Measurements from ENCODE around the gene BAHD1.

Gene BAHD1

GRCh38 chr15:40424483-40425115 is 16.2 kb upstream of the BAHD1 start:
- no peak for DNase-seq (ENCODE audit: low read depth in 2 of 2, low spot score in 1 of 2)

DNA sequence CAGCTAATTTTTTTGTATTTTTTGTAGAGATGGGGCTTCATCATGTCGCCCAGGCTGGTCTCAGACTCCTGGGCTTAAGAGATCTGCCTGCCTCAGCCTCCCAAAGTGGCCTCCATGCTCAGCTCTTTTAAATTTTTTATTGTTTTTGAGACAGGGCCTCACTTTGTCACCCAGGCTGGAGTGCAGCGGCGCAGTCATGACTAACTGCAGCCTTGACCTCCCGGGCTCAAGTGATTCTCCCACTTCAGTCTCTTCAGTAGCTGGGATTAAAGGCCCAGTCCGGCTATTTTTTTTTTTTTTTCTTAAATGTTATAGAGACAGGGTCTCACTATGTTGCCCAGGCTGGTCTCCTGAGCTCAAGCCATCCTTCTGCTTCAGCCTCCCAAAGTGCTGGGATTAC is 15.1 kb upstream of the BAHD1 start:
- no peak for DNase-seq (ENCODE audit: low read depth in 2 of 2, low spot score in 1 of 2)

GRCh38 chr15:40427188-40427587 is 13.6 kb upstream of the BAHD1 start:
- DNase-seq (ENCODE audit: low read depth in 2 of 2, low spot score in 1 of 2) = no peak

DNA sequence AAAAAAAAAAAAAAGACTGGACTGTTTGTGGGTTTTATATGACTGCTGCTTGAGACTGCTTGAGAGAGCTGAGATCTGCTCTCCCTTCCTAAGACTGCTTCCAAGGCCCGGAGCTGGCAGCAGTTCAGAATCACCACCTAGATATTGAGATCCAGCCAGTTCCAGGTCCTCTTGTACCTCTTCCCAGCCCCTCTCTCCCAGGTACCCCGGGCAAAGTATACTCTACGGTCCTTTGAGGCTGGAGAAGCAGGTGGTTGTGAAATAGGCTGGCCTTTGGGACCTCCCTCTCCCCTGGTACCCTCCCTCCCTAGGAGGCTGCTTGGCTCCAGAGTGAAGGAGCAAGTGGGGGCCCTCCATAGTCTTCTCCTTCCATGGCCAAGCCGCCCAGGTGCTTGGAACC is 12.6 kb upstream of the BAHD1 start:
- no peak for DNase-seq (ENCODE audit: low read depth in 2 of 2, low spot score in 1 of 2)

DNA sequence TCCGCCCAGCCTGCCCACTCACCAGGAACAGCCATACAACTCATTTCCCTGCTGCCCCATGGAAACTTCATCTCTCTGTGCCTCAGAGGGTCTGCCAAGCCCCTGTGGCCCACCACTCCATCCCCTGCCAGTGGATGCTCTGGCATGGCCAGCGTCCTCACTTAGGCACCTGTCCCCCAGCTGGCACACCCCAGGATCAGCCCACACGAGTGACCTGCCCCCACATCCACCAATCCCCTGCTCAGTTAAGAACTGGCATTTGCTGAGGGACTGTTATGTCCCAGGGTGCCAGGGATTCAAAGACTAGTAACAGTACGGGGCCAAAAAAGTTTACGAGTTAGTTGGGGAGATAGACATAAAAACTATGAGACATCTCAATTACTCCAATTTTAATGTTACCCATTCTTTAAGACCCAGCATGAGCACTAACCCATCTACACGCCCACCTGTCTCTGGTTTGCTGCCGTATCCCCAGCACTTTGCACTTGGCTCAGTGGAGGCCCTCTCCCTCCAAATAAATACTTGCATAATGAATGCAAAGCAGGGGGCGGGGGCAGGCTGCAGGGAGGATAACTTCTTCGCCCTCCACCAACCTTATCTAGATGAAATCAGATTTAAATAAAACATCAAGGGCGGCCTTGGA is 11.6 kb upstream of the BAHD1 start:
- DNase-seq (ENCODE audit: low read depth in 2 of 2, low spot score in 1 of 2) = no peak

DNA sequence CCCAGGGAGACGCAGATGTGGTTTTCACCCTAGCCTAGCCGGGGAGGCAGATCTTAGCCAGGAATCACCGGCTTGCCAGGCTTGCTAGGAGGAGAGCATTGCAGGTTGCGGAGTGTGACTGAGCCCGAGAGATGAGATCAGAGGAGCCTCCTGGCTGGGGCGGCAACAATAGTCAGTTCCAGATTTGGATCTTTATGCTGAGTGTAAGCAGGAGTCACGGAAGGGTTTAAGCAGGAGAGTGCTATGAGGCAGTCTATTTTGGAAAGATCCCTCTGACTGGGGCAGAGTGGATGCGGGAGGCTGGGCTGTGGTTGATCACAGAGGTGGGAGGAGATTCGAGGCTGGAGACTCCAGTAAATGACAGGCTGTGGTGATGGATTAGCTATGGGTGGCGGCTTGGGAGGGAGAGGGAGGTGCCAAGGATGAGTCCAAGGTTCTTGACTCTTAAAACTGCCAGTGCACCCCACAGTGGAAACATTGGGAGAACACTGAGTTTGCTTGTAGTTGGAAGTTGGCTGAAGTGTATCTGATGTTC is 10.4 kb upstream of the BAHD1 start:
- DNase-seq (ENCODE audit: low read depth in 2 of 2, low spot score in 1 of 2) = no peak

- DNase-seq (ENCODE audit: low read depth in 2 of 2, low spot score in 1 of 2) = no peak
Observed at GRCh38 chr15:40435023-40435709, 5.6 kb upstream of the BAHD1 start.

DNA sequence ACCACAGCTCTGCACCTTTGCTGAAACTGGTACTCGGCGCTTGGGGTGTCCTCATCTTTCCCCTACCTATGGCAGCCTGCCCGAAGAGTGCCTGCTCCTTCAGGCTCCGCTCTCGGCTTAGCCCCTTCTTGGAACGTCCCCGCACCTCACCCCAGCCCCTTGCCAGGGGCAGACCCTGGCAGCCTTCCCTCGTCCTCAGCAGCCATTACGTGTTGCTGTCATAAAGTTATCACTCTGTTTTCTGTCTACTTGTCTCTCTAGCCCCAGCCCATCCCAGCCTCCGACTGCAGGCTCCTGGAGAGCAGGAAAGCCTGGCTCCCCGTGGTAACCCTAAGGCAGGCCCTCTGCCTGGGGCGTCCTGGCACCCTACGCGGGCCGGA is 5.1 kb upstream of the BAHD1 start:
- no peak for DNase-seq (ENCODE audit: low read depth in 2 of 2, low spot score in 1 of 2)

- DNase-seq (ENCODE audit: low read depth in 2 of 2, low spot score in 1 of 2) = no peak
Observed at GRCh38 chr15:40436116-40436891, 4.4 kb upstream of the BAHD1 start.

DNA sequence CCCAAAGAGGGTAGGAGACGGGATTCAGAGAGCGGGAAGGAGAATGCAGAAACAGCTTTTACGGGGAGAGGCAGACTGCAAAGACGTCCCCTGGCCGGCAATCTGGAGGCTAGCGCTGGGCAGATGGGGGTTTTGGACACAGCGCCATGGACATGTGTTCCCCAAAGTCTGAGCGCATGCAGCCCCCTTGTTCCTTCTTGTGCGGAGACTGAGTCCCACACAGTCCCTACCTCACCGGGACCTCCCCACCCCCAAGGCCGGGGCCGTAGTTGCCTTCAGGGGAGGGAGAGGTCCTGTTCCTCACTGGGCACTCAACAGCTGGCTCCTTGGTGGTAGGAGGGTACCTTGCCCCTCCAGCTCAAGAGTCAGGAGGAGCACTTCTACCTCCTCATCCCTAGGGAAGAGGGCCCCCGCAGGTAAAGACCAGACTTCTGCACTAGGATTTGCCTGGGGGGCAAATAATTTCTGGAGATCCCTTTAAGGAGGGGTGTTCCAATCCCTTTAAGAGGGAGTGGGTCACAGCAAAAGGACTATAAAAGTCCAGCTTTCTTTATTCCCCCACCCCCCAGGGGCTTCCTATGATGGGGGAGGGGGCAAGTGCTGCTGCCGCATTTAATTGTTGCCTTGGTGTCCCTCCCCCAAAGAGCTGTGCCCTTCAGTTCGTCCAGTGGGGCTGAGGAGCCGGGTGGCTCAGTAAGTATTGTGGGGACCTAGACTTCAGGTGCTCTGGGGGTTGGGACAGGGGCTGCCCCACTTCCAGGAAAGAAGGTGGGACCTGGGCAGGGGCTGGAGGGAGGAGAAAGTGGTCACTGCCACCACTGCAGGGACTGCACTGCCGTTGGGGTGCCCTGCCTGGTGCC is 3.6 kb upstream of the BAHD1 start:
- no peak for DNase-seq (ENCODE audit: low read depth in 2 of 2, low spot score in 1 of 2)

DNA sequence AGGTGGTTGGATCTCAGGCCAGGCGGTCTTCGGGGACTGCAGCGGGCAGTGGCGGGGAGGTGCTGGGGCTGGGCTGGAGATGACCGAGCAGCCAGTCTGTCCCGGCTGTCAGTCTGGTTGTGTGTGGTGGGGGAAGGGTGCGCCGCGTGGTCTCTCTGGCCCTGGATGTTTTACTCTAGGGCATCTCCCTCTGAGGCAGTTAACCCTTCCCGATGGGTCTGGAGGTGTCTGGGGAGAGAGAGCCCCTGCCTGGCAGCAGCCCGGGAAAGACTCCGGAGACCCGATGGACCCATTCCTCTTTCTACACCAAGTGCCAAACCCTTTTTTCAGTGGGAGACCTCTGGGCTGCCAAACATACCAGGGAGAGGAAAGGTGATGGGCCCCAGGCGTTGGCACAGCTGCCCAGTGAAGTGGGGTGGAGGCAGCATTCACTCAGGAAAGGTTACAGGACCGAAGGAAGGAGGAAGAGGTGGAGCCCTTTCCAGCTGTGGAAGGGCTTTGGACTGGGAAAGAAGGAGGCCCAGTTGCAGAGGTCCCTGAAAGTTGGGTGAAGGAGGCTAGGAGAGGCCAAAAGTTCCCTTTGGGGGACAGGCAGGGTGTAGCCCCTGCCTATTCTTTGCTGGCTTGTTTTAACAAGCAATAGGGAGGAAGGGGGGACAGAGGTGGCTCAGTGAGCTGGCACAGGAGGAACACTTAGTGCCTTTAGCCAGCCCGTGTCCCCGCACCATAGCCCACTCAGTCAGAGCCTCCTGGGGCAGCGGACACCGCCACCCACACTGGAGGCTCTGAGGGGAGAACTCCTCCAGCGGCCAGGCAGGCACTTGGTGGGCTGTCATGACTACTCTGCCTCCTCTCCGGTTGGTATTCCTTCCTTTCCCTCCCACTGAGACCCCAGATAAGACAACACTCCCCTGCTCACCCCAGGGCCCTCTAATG is 2.7 kb upstream of the BAHD1 start:
- no peak for DNase-seq (ENCODE audit: low read depth in 2 of 2, low spot score in 1 of 2)

GRCh38 chr15:40438712-40439111 is 2.0 kb upstream of the BAHD1 start:
- no peak for DNase-seq (ENCODE audit: low read depth in 2 of 2, low spot score in 1 of 2)

DNA sequence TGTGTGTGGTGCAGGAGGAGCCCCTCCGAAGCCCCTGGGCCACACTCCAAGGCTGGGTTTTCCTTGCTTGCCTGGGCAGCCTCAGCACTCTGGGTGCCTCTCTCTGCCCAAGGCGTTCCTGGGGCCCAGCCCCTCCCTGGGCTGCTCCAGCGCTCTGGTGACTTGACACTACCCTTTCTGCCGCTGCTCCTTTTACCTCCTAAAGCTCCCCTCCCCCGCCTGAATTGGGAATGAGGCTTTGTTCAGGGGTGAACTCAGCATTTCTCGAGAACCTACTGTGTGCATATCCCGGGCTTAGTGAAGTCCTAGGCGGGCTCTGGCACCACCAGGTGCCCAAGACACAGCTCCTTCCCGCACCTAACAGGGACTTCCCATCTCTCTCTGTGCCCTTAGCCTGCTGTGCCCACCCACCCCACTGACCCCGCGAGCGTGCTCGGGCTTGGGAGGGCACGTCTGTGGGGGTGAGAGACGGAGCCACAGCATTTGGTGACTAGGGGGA is 1.2 kb upstream of the BAHD1 start:
- no peak for DNase-seq (ENCODE audit: low read depth in 2 of 2, low spot score in 1 of 2)

DNA sequence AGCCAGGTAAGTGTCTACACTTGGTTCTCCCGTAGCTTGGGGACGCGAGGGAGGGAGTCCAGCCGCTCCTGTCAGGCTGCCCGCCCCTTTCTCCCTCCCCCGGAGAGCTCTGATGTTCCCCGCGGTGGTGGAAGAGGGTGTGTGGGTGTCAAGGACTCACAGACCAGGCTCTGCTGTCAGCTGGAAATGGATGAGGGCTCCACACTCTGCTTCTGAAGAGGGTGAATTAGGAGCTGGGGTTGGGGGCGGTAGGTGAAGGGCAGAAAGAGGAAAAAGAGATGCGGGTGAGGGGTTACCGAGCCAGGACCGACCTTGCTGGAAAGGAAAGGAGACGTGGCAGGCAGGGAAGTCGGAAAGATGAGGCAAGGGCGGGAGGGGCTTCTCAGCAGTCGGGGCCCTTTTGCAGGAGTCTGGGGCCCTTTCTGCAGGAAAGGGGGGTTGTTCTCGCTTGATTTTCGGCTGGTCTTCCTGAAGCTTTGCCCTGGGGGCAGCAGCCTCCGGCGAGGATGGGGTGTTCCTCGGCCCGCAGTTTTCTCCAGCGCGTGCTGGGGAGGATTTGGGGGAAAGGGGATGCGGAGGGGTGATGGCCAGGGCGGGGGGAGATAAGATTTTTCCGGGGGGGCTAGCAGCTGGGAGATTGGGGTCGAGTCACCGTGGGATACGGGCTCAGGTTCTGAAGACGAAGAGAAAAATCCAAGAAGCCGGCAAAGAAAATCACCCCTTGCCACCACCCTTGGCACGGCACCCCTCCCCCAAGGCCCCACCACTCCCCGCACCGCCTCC is 602 bp upstream of the BAHD1 start:
- DNase-seq (ENCODE audit: low read depth in 2 of 2, low spot score in 1 of 2) = no peak

DNA sequence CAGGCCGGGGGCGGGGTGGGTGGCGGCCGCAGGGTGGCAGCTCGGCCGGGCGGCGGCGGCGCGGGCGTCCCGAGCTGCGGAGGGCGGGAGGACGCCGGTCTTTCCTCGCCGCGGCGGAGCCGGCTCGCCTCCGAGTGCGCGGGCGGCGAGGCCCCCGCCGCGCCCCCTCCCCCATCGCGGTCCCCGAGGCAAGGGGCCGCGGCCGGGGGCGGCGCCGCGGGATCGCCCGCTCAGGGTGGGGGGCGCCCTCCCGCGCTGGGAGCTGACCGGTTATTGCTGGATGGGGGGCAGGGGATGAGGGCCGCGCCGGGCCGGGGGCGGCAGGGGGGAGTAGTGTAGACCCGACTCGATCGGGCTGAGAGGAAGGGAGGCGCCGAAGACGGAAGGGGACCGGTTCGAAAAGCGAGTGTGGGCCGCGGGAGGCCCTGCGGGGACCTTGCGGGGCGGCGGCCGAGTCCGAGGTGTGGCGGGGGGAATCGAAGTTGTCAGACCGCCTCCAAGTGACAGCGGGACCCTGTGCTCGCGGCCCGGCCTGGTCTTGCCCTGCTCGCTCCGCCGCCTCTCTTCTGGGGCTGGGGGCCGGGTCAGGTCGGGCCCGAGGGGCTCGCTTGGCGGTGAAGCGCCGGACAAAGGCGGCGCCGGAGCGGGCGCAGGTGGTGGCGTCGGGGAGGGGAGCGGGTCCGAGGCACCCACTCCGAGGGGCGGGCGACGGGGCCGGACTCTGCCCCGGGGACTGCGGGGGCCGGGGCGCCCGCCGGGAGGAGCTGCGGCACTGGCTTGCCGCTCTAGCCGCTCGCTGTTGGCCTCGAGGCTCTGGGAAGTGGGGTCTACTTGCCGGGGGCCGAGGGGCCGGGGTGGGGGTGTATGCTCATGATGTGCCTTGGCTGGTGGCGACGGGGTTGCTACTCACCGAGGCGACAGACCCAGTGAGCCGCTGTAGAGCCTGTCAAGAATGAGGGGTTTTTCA is 1.1 kb downstream of the BAHD1 start:
- no peak for DNase-seq (ENCODE audit: low read depth in 2 of 2, low spot score in 1 of 2)

DNA sequence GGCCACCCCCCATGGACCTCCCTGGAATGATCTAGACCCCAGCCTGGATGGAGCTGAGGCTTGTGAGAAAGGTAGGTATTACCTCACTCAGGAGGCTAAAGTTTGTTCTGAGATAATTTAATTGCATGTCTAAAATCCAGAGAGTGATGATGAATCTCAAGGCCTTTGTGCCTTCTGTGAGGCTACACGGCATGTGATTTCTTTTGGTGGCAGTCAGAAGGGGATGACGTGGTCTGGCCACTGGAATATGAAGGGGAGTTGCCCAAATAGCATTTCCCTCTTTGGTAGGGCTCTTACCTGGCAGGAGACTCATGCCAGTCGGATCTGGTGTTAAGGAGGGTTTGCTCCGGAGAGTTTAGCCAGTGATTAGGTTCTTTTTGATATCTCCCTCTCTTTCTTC is 2.5 kb downstream of the BAHD1 start:
- no peak for DNase-seq (ENCODE audit: low read depth in 2 of 2, low spot score in 1 of 2)

DNA sequence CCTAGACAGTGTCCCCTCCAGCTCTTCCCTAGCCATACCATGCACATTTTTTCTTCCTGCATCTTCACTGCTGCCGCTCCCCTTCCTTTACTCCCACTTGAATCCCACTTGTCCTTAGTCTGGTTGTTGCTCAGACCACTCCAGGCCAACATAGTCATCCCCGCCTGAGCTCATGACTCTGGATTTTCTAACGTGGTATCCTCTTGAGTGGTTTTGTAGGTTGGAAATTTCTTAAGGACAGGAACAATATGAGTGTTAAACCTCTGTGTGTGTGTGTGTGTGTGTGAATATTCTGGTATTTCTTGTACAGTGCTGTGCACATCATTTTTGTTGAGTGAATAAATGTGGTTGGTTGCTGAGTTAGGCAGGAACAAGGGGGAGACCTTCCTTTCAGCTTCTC is 3.1 kb downstream of the BAHD1 start:
- no peak for DNase-seq (ENCODE audit: low read depth in 2 of 2, low spot score in 1 of 2)

GRCh38 chr15:40444736-40445135 is 4.0 kb downstream of the BAHD1 start:
- DNase-seq (ENCODE audit: low read depth in 2 of 2, low spot score in 1 of 2) = no peak

Data from stimulated activated CD8-positive, alpha-beta memory T cell treated with anti-CD3 and anti-CD28 coated beads, Interleukin-4, amount 100 ng/mL, for 1 hour (primary cell).